Adrenal gland (tissue), 12 donors: ENCODE data around the gene MRPL55. TPM values are rescaled to one million over a fixed set of nuclear protein-coding genes. Genes with fewer than 3 reads are reported as not detected.

Experiments used
- DNase-seq, 7 donors: peaks; one replicate each; pipeline ENCODE4 v3.0.0-alpha.2; 2019 to 2020
- H3K27ac ChIP-seq, 5 donors: fragments of 200-600 bp; sonication (generic) in 4 of 5; 1 replicate in 3 of 5; 2 replicates in 2 of 5; pipeline versions ENCODE4 v1.5.1 to v1.8.0; 2016 to 2020; ENCODE audit warnings: mild to moderate bottlenecking in 1 of 5
- H3K27me3 ChIP-seq: fragments of 200-600 bp; 2 replicates; pipeline ENCODE4 v1.8.0; 2021
- H3K36me3 ChIP-seq, 2 donors: fragments of 200-600 bp; replicated peaks in 1 of 2; 1 replicate in 1 of 2; 2 replicates in 1 of 2; pipeline versions ENCODE4 v1.5.1 to v1.8.0; 2018 to 2022
- H3K4me1 ChIP-seq, 2 donors: fragments of 200-600 bp; replicated peaks in 1 of 2; 1 replicate in 1 of 2; 2 replicates in 1 of 2; pipeline versions ENCODE4 v1.5.1 to v1.8.0; 2018 to 2021
- H3K4me3 ChIP-seq, 4 donors: fragments of 200-600 bp; sonication (generic) in 3 of 4; one replicate each; pipeline ENCODE4 v1.5.1; 2016 to 2018
- H3K9me3 ChIP-seq, 3 donors: fragments of 200-600 bp; sonication (generic) in 1 of 3; replicated peaks in 1 of 3; 1 replicate in 2 of 3; 2 replicates in 1 of 3; pipeline versions ENCODE4 v1.5.1 to v1.8.0; 2016 to 2021
- CTCF ChIP-seq, 6 experiments: fragments of 450-650 bp in 4 of 6; fragments of 200-600 bp in 2 of 6; sonication (generic) in 1 of 6; IDR thresholded peaks; 1 replicate in 5 of 6; 2 replicates in 1 of 6; pipeline versions ENCODE4 v1.5.1 to v1.8.0; 2016 to 2021; ENCODE audit warnings: antibody characterized with exemption in 6 of 6, mild to moderate bottlenecking in 2 of 6, moderate library complexity in 1 of 6
- POLR2A ChIP-seq, 2 donors: fragments of 450-650 bp; IDR thresholded peaks; one replicate each; pipeline ENCODE4 v1.6.1; 2017; ENCODE audit warnings: antibody characterized with exemption in 2 of 2, mild to moderate bottlenecking in 2 of 2, moderate library complexity in 1 of 2
- WGBS, 4 donors: extraction: QIAGEN DNeasy Blood & Tissue Kit in 2 of 4; methylation state at CpG; one replicate each; pipeline versions ENCODE4 v1.1.5 to v1.1.7; 2013 to 2017; 5-methylcytosine and 5-hydroxymethylcytosine counted together
- intact Hi-C, 2 donors: fragments of 100-400 bp; cut with DNase I; formaldehyde crosslinking; loops; one replicate each; pipeline versions ENCODE4 v1.14.1 to v1.15.0; 2022 to 2023
- polyA plus RNA-seq, 3 donors: library from polyadenylated mRNA; stranded (reverse); fragments of 200-250 nt in 2 of 3; fragments of 350-450 nt in 1 of 3; fragmentation: Illumina TruSeq in 1 of 3; extraction: RNeasy Lipid Tissue Mini Kit (QIAGEN cat#74804) in 1 of 3; gene quantifications; one replicate each; pipeline ENCODE4 v1.2.3, GENCODE V29; 2013 to 2014
- total RNA-seq, 9 donors: library from RNA; depleted of rRNA in 4 of 9; stranded (reverse); fragments of >200 nt in 4 of 9; fragments of 120-200 nt in 1 of 9; fragmentation: NEBNext Ultra II Directional in 1 of 9; extraction: Animal tissue kit (Norgen Biotek cat#: 25700) in 1 of 9; gene quantifications; one replicate each; pipeline versions ENCODE4 v1.1.0 to v1.2.4, GENCODE V29; 2013 to 2023
- donor health status: healthy with polysubstance abuse.
- donor health status: Bipolar disorder and iron deficiency.
- donor health status: DM: yes; HTN: yes; CAD: no.
- donor health status: DM: no; HTN: no; CAD: no.
- donor health status: DM: no; HTN: no; CAD: no.
- donor health status: DM: yes; HTN: yes; CAD: no.

MRPL55 gene
- total and polyA plus RNA-seq, 12 donors: 25.1 to 309 (median 70.8) TPM

- peak overlapping the region in 1 of 4 donors; percentile 32 for H3K4me3 ChIP-seq
Measured at GRCh38 chr1:228087771-228088251, 21.3 kb downstream of the MRPL55 start.

GRCh38 chr1:228085287-228085951 lies 23.7 kb downstream of the MRPL55 start:
- DNase-seq: peak in 3 of 7 donors; percentile 49 to 56 (median 52)
- 22 to 36% (median 32%) methylated on average over 6 of the region's 6 CpGs for WGBS, 4 donors
- intact Hi-C loops: loop anchor here in 1 of 2 donors (10.0 kb wide), 1 partner anchor 351 kb away; the partner anchor contains the start of genes JMJD4 and SNAP47
- Histone ChIP-seq H3K27ac (peak overlapping the region; percentile 4 to 100 (median 100)), H3K36me3 (peaks cover 0 to 6% of the 10 kb centered on the region in 2 donors), H3K4me1 (peaks cover 69 to 75% of the 10 kb centered on the region in 2 donors), H3K4me3 (peak overlapping the region in 1 of 4 donors; percentile 95), H3K27me3 (no peaks in the 10 kb centered on the region), H3K9me3 (no peaks in the 10 kb centered on the region)
- TF ChIP-seq CTCF (IDR thresholded peaks at IDR 0.05) (no peak), POLR2A (IDR thresholded peaks at IDR 0.05) (peak in 1 of 2 donors; percentile 47)

More at GRCh38 chr1:228087771-228088251, 21.3 kb downstream of the MRPL55 start:
- H3K4me1 ChIP-seq: peaks cover 73 to 90% of the 10 kb centered on the region in 2 donors
- H3K27me3 ChIP-seq: no peaks in the 10 kb centered on the region
- 24 to 40% (median 32%) methylated on average over 5 to 7 of the region's 7 CpGs for WGBS, 4 donors
- intact Hi-C loops: loop anchor here in 1 of 2 donors (10.0 kb wide), 1 partner anchor 353 kb away; the partner anchor contains the start of genes JMJD4 and SNAP47
- peak overlapping the region in 4 of 5 donors; percentile 41 to 88 (median 62) for H3K27ac ChIP-seq
- DNase-seq: peak in 4 of 7 donors; percentile 68 to 75 (median 70)
- TF ChIP-seq CTCF (IDR thresholded peaks at IDR 0.05) (no peak), POLR2A (IDR thresholded peaks at IDR 0.05) (peak in 1 of 2 donors; percentile 11)
- no peaks in the 10 kb centered on the region for H3K9me3 ChIP-seq
- H3K36me3 ChIP-seq: peaks cover 0 to 9% of the 10 kb centered on the region in 2 donors

GRCh38 chr1:228084797-228085196 lies 24.3 kb downstream of the MRPL55 start:
- Histone ChIP-seq H3K36me3 (peaks cover 0 to 6% of the 10 kb centered on the region in 2 donors), H3K27ac (peak overlapping the region in 4 of 5 donors; percentile 13 to 100 (median 100)), H3K9me3 (no peaks in the 10 kb centered on the region), H3K4me3 (peak overlapping the region in 1 of 4 donors; percentile 95), H3K27me3 (no peaks in the 10 kb centered on the region), H3K4me1 (peaks cover 62 to 69% of the 10 kb centered on the region in 2 donors)
- intact Hi-C loops: loop anchor here in 1 of 2 donors (10.0 kb wide), 1 partner anchor 350 kb away; the partner anchor contains the start of genes JMJD4 and SNAP47
- TF ChIP-seq POLR2A (IDR thresholded peaks at IDR 0.05): no peak
- no peak for TF ChIP-seq CTCF (IDR thresholded peaks at IDR 0.05)
- DNase-seq: peak in 1 of 7 donors; percentile 8
- WGBS, 4 donors: 34 to 43% (median 39%) methylated on average over 5 of the region's 5 CpGs

- Histone ChIP-seq H3K27me3 (no peaks in the 10 kb centered on the region), H3K4me3 (peak overlapping the region in 1 of 4 donors; percentile 95), H3K9me3 (no peaks in the 10 kb centered on the region), H3K4me1 (peaks cover 58 to 64% of the 10 kb centered on the region in 2 donors), H3K36me3 (peaks cover 0 to 6% of the 10 kb centered on the region in 2 donors), H3K27ac (peak overlapping the region; percentile 94 to 100 (median 100))
- intact Hi-C loops: loop anchor here in 1 of 2 donors (10.0 kb wide), 1 partner anchor 350 kb away; the partner anchor contains the start of genes JMJD4 and SNAP47
- TF ChIP-seq CTCF (IDR thresholded peaks at IDR 0.05) (no peak), POLR2A (IDR thresholded peaks at IDR 0.05) (peak in 1 of 2 donors; percentile 67)
- 4 to 7% (median 6%) methylated on average over 3 of the region's 3 CpGs for WGBS, 4 donors
- DNase-seq: peak in 2 of 7 donors; percentile 16 to 56
Measured at GRCh38 chr1:228084325-228084724, 24.8 kb downstream of the MRPL55 start.
